Measurements from ENCODE around the gene CRYZ. TPM values are rescaled to one million over a fixed set of nuclear protein-coding genes. Genes with fewer than 3 reads are reported as not detected.
A peak's percentile ranks its signal among the peaks of the same experiment; 100 is the strongest.

Gene CRYZ
- total RNA-seq, 4 donors from 2014 or later = 43.8 to 79.7 (median 64.8) TPM

- Histone ChIP-seq H3K4me1 (peaks cover 0 to 8% (median 0%) of the 10 kb centered on the region in 3 donors), H3K27ac (no peak overlapping the region), H3K9me3 (no peaks in the 10 kb centered on the region), H3K36me3 (no peaks in the 10 kb centered on the region), H3K4me3 (no peak overlapping the region), H3K27me3 (no peaks in the 10 kb centered on the region)
- ATAC-seq = no peak
- WGBS, 2 donors (ENCODE audit: low coverage in 1 of 2) = 0% methylated on average over 2 of the region's 2 CpGs
- TF ChIP-seq EP300 (IDR thresholded peaks at IDR 0.05) (no peak), POLR2A (IDR thresholded peaks at IDR 0.05) (no peak), CTCF (IDR thresholded peaks at IDR 0.05) (no peak), POLR2AphosphoS5 (IDR thresholded peaks at IDR 0.05) (no peak)
Measured at GRCh38 chr1:74690364-74690696, 42.5 kb downstream of the CRYZ start.

GRCh38 chr1:74689621-74690363 is 43.1 kb downstream of the CRYZ start:
- Histone ChIP-seq H3K4me3 (no peak overlapping the region), H3K36me3 (no peaks in the 10 kb centered on the region), H3K9me3 (no peaks in the 10 kb centered on the region), H3K27ac (no peak overlapping the region), H3K27me3 (no peaks in the 10 kb centered on the region), H3K4me1 (peaks cover 0 to 8% (median 0%) of the 10 kb centered on the region in 3 donors)
- 11 to 19% methylated on average over 5 of the region's 5 CpGs for WGBS, 2 donors (ENCODE audit: low coverage in 1 of 2)
- ATAC-seq = no peak
- TF ChIP-seq CTCF (IDR thresholded peaks at IDR 0.05) = peak; percentile 57 to 76 (median 66)
- no peak for TF ChIP-seq POLR2A (IDR thresholded peaks at IDR 0.05)

GRCh38 chr1:74686928-74687327 is 45.9 kb downstream of the CRYZ start:
- H3K36me3 ChIP-seq = no peaks in the 10 kb centered on the region
- no peak for ATAC-seq
- no peak overlapping the region for H3K4me3 ChIP-seq
- TF ChIP-seq POLR2A (IDR thresholded peaks at IDR 0.05) = no peak
- TF ChIP-seq POLR2AphosphoS5 (IDR thresholded peaks at IDR 0.05) = no peak
- TF ChIP-seq CTCF (IDR thresholded peaks at IDR 0.05) = no peak
- no peak for TF ChIP-seq EP300 (IDR thresholded peaks at IDR 0.05)
- H3K4me1 ChIP-seq = peaks cover 0 to 8% (median 0%) of the 10 kb centered on the region in 3 donors
- H3K9me3 ChIP-seq = no peaks in the 10 kb centered on the region
- 80 to 89% methylated on average over 3 to 4 of the region's 4 CpGs for WGBS, 2 donors (ENCODE audit: low coverage in 1 of 2)
- no peaks in the 10 kb centered on the region for H3K27me3 ChIP-seq
- no peak overlapping the region for H3K27ac ChIP-seq

GRCh38 chr1:74684301-74684700 is 48.5 kb downstream of the CRYZ start:
- no peak for ATAC-seq
- Histone ChIP-seq H3K9me3 (no peaks in the 10 kb centered on the region), H3K4me1 (no peaks in the 10 kb centered on the region), H3K4me3 (no peak overlapping the region), H3K27me3 (no peaks in the 10 kb centered on the region), H3K36me3 (no peaks in the 10 kb centered on the region), H3K27ac (no peak overlapping the region)
- 89 to 92% methylated on average over 2 of the region's 2 CpGs for WGBS, 2 donors (ENCODE audit: low coverage in 1 of 2)
- TF ChIP-seq POLR2AphosphoS5 (IDR thresholded peaks at IDR 0.05) = no peak
- no peak for TF ChIP-seq EP300 (IDR thresholded peaks at IDR 0.05)
- TF ChIP-seq CTCF (IDR thresholded peaks at IDR 0.05) = no peak
- no peak for TF ChIP-seq POLR2A (IDR thresholded peaks at IDR 0.05)

GRCh38 chr1:74683656-74684055 is 49.2 kb downstream of the CRYZ start:
- no peaks in the 10 kb centered on the region for H3K4me1 ChIP-seq
- TF ChIP-seq CTCF (IDR thresholded peaks at IDR 0.05) = no peak
- TF ChIP-seq POLR2AphosphoS5 (IDR thresholded peaks at IDR 0.05) = no peak
- no peak for TF ChIP-seq POLR2A (IDR thresholded peaks at IDR 0.05)
- no peak for TF ChIP-seq EP300 (IDR thresholded peaks at IDR 0.05)
- H3K4me3 ChIP-seq = no peak overlapping the region
- no peak for ATAC-seq
- H3K27me3 ChIP-seq = no peaks in the 10 kb centered on the region
- H3K27ac ChIP-seq = no peak overlapping the region
- H3K36me3 ChIP-seq = no peaks in the 10 kb centered on the region
- H3K9me3 ChIP-seq = no peaks in the 10 kb centered on the region
